WTC11 (cell line): Measurements from ENCODE around the gene F2RL3.

ENCODE experiments used
- NR1H2 ChIP-seq: sonication (generic); formaldehyde crosslinking; IDR thresholded peaks from 2 replicates; pipeline ENCODE4 v1.9.0; 2021; ENCODE audit warnings: mild to moderate bottlenecking, moderate library complexity, missing genetic modification reagents
- TF ChIP-seq, protein P1 (sequence below): sonication (generic); formaldehyde crosslinking; conservative IDR thresholded peaks from 2 replicates; pipeline ENCODE4 v1.8.1; 2022; ENCODE audit warnings: mild to moderate bottlenecking, missing genetic modification reagents
- TF ChIP-seq, protein P2 (sequence below): sonication (generic); formaldehyde crosslinking; conservative IDR thresholded peaks from 2 replicates; pipeline ENCODE4 v1.8.1; 2023; ENCODE audit warnings: mild to moderate bottlenecking, low read depth, missing genetic modification reagents, moderate library complexity

DNA sequence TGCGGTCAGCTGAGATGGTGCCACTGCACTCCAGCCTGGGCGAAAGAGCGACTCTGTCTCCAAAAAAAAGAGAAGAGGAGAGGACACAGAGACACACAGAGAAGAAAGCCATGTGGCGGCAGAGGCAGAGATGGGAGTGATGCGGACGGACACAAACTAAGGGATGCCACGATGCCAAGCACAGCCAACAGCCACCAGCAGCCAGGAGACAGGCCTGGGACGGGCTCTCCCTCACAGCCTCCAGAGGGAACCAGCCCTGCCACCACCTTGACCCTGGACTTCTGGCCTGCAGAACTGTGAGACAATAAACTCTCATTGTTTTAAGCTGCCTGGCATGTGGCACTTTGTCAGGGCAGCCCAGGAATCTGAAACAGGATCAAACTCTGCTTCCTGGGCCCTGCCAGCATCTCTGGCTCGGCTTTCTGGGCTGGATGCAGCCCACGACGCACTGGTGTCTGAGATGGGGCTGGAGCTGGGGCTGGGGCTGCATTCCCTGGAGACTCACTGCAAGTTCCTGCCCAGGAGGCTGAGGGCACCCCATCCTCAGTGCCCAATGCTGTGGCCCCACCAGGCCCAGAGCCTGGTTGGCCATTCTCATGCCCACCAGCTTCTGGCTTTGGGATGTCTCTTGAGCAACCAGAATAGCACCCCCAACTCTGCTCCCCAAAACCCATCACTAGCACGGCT is 3.0 kb downstream of the F2RL3 start:
- TF ChIP-seq, protein P1, sequence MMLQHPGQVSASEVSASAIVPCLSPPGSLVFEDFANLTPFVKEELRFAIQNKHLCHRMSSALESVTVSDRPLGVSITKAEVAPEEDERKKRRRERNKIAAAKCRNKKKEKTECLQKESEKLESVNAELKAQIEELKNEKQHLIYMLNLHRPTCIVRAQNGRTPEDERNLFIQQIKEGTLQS (CRISPR knock-in tag): no peak
- TF ChIP-seq, protein P2, sequence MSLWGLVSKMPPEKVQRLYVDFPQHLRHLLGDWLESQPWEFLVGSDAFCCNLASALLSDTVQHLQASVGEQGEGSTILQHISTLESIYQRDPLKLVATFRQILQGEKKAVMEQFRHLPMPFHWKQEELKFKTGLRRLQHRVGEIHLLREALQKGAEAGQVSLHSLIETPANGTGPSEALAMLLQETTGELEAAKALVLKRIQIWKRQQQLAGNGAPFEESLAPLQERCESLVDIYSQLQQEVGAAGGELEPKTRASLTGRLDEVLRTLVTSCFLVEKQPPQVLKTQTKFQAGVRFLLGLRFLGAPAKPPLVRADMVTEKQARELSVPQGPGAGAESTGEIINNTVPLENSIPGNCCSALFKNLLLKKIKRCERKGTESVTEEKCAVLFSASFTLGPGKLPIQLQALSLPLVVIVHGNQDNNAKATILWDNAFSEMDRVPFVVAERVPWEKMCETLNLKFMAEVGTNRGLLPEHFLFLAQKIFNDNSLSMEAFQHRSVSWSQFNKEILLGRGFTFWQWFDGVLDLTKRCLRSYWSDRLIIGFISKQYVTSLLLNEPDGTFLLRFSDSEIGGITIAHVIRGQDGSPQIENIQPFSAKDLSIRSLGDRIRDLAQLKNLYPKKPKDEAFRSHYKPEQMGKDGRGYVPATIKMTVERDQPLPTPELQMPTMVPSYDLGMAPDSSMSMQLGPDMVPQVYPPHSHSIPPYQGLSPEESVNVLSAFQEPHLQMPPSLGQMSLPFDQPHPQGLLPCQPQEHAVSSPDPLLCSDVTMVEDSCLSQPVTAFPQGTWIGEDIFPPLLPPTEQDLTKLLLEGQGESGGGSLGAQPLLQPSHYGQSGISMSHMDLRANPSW (CRISPR knock-in tag): no peak
- TF ChIP-seq NR1H2 (CRISPR knock-in tag): no peak
